ENCODE data around the gene NVL. TPM values are rescaled to one million over a fixed set of nuclear protein-coding genes. Genes with fewer than 3 reads are reported as not detected.
"Not testable (repeated sequence)": the region's sequence is repeated elsewhere in the genome, so short reads cannot be mapped to it uniquely, and the experiment has no call there.

Gene NVL
- total RNA-seq, 1 experiment from 2014 or later: 33.5 TPM

- no peak for DNase-seq (ENCODE audit: low read depth)
Measured at GRCh38 chr1:224237119-224237881, 92.7 kb downstream of the NVL start.

- DNase-seq (ENCODE audit: low read depth): no peak
Measured at GRCh38 chr1:224235813-224236493, 94.0 kb downstream of the NVL start.

- no peak for DNase-seq (ENCODE audit: low read depth)
Measured at GRCh38 chr1:224234017-224234416, 96.0 kb downstream of the NVL start.

GRCh38 chr1:224226849-224227502, 103.0 kb downstream of the NVL start:
- DNase-seq (ENCODE audit: low read depth): no peak

GRCh38 chr1:224223819-224224714, 105.9 kb downstream of the NVL start:
- peak; percentile 89 for DNase-seq (ENCODE audit: low read depth)

- no peak for DNase-seq (ENCODE audit: low read depth)
Measured at GRCh38 chr1:224219612-224220059, 110.3 kb downstream of the NVL start.

GRCh38 chr1:224219011-224219611, 110.9 kb downstream of the NVL start:
- no peak for DNase-seq (ENCODE audit: low read depth)

GRCh38 chr1:224217655-224218623, 112.0 kb downstream of the NVL start:
- no peak for DNase-seq (ENCODE audit: low read depth)

- DNase-seq (ENCODE audit: low read depth): no peak
Measured at GRCh38 chr1:224216382-224216781, 113.6 kb downstream of the NVL start.

- no peak for DNase-seq (ENCODE audit: low read depth)
Measured at GRCh38 chr1:224213438-224214119, 116.4 kb downstream of the NVL start.

- no peak for DNase-seq (ENCODE audit: low read depth)
Measured at GRCh38 chr1:224212618-224213061, 117.3 kb downstream of the NVL start.

- peak; percentile 48 for DNase-seq (ENCODE audit: low read depth)
Measured at GRCh38 chr1:224211206-224211962, 118.6 kb downstream of the NVL start.

- DNase-seq (ENCODE audit: low read depth): not testable (repeated sequence)
Measured at GRCh38 chr1:224205931-224206538, 123.9 kb downstream of the NVL start.

- peak; percentile 74 for DNase-seq (ENCODE audit: low read depth)
Measured at GRCh38 chr1:224205438-224205840, 124.5 kb downstream of the NVL start.

- DNase-seq (ENCODE audit: low read depth): peak; percentile 92
Measured at GRCh38 chr1:224203243-224204016, 126.5 kb downstream of the NVL start.

- DNase-seq (ENCODE audit: low read depth): no peak
Measured at GRCh38 chr1:224201853-224202252, 128.1 kb downstream of the NVL start.

GRCh38 chr1:224201383-224201782, 128.6 kb downstream of the NVL start:
- DNase-seq (ENCODE audit: low read depth): no peak

Data from M059J (cell line).